Common myeloid progenitor, CD34-positive (primary cell): ENCODE results near the gene POMGNT2.

ENCODE experiments used
- CTCF ChIA-PET: fragments of 350-600 bp; sonication (Branson Sonifier 250); formaldehyde crosslinking; loops from one replicate; lab custom pipeline; 2021; ENCODE audit warnings: antibody characterized with exemption; lab: Charles Lee
- POLR2A ChIA-PET: fragments of 350-600 bp; sonication (Branson Sonifier 250); formaldehyde crosslinking; loops from one replicate; lab custom pipeline; 2021; ENCODE audit warnings: antibody characterized with exemption; lab: Charles Lee
- DNase-seq, 3 donors: peaks; one replicate each; pipeline versions ENCODE4 v3.0.0 to v3.0.0-alpha.2; 2013
- H3K27ac ChIP-seq, 2 experiments: 1 replicate in 1 of 2; 2 replicates in 1 of 2; pipeline ENCODE4 v1.7.0; 2013; ENCODE audit warnings: inconsistent platforms in 2 of 2, low read length in 2 of 2, mild to moderate bottlenecking in 2 of 2, low read depth in 1 of 2, moderate library complexity in 1 of 2; ENCODE audit not compliant: severe bottlenecking in 2 of 2, insufficient read depth in 1 of 2, poor library complexity in 1 of 2
- H3K27me3 ChIP-seq, 5 experiments: replicated peaks in 2 of 5; 1 replicate in 3 of 5; 2 replicates in 2 of 5; pipeline versions ENCODE4 v1.6.1 to v1.7.0; 2013; ENCODE audit warnings: low read length in 4 of 5, mild to moderate bottlenecking in 2 of 5, moderate library complexity in 2 of 5, inconsistent platforms in 1 of 5; ENCODE audit not compliant: insufficient read depth in 5 of 5, control insufficient read depth in 4 of 5
- H3K36me3 ChIP-seq, 4 experiments: 1 replicate in 2 of 4; 2 replicates in 2 of 4; pipeline versions ENCODE4 v1.6.1 to v1.7.0; 2013; ENCODE audit warnings: low read length in 3 of 4, control low read depth in 1 of 4, mild to moderate bottlenecking in 1 of 4; ENCODE audit not compliant: control insufficient read depth in 4 of 4, insufficient read depth in 4 of 4
- H3K4me1 ChIP-seq, 4 experiments: 1 replicate in 3 of 4; 2 replicates in 1 of 4; pipeline versions ENCODE4 v1.6.1 to v1.7.1; 2013; ENCODE audit warnings: low read length in 3 of 4, mild to moderate bottlenecking in 3 of 4, control low read depth in 1 of 4, inconsistent platforms in 1 of 4, moderate library complexity in 1 of 4; ENCODE audit not compliant: control insufficient read depth in 4 of 4, insufficient read depth in 4 of 4; ENCODE audit errors: control extremely low read depth in 1 of 4
- H3K4me3 ChIP-seq, 7 experiments: 1 replicate in 4 of 7; 2 replicates in 3 of 7; pipeline versions ENCODE4 v1.5.1 to v1.7.0; 2013; ENCODE audit warnings: mild to moderate bottlenecking in 7 of 7, low read length in 6 of 7, moderate library complexity in 6 of 7, inconsistent platforms in 2 of 7, low read depth in 2 of 7, control low read depth in 1 of 7; ENCODE audit not compliant: insufficient read depth in 4 of 7, control insufficient read depth in 1 of 7; ENCODE audit errors: extremely low read depth in 1 of 7
- H3K9me3 ChIP-seq, 5 experiments: 1 replicate in 4 of 5; 2 replicates in 1 of 5; pipeline versions ENCODE4 v1.6.1 to v1.7.1; 2013; ENCODE audit warnings: low read length in 4 of 5, mild to moderate bottlenecking in 2 of 5, inconsistent platforms in 1 of 5, low read depth in 1 of 5, moderate library complexity in 1 of 5; ENCODE audit not compliant: control insufficient read depth in 4 of 5, insufficient read depth in 2 of 5; ENCODE audit errors: control extremely low read depth in 1 of 5
- WGBS: methylation state at CpG from one replicate; pipeline ENCODE4 v1.1.5; 2013; ENCODE audit not compliant: insufficient coverage; 5-methylcytosine and 5-hydroxymethylcytosine counted together

Gene POMGNT2

GRCh38 chr3:43086460-43087165 lies 19.3 kb downstream of the POMGNT2 start:
- Histone ChIP-seq H3K27me3 (no peaks in the 10 kb centered on the region), H3K9me3 (peaks cover 0 to 9% (median 3%) of the 10 kb centered on the region in 5 experiments), H3K36me3 (peaks cover 0 to 7% (median 0%) of the 10 kb centered on the region in 4 experiments), H3K27ac (no peak overlapping the region), H3K4me3 (no peak overlapping the region), H3K4me1 (no peaks in the 10 kb centered on the region)
- 99% methylated on average over 5 of the region's 6 CpGs for WGBS
- POLR2A ChIA-PET: no interaction called here
- CTCF ChIA-PET: interaction anchor here (3.5 kb wide), 1 partner anchor 125 kb away, joined by 15 read pairs; no protein-coding TSS in a partner anchor
- no peak for DNase-seq

- Histone ChIP-seq H3K4me1 (no peaks in the 10 kb centered on the region), H3K27ac (no peak overlapping the region), H3K4me3 (no peak overlapping the region), H3K36me3 (peaks cover 0 to 31% (median 15%) of the 10 kb centered on the region in 4 experiments), H3K27me3 (no peaks in the 10 kb centered on the region), H3K9me3 (peaks cover 0 to 18% (median 3%) of the 10 kb centered on the region in 5 experiments)
- ChIA-PET CTCF (interaction anchor here (1.1 to 1.7 kb wide), 2 partner anchors 120 to 121 kb away, joined by 3 to 4 read pairs; no protein-coding TSS in a partner anchor), POLR2A (no interaction called here)
- DNase-seq: no peak
- WGBS: 100% methylated on average over 2 of the region's 2 CpGs
Observed at GRCh38 chr3:43082457-43082856, 23.4 kb downstream of the POMGNT2 start.

- ChIA-PET POLR2A (no interaction called here), CTCF (interaction anchor here (1.1 to 1.7 kb wide), 2 partner anchors 119 to 121 kb away, joined by 3 to 4 read pairs; no protein-coding TSS in a partner anchor)
- WGBS: 100% methylated on average over 5 of the region's 5 CpGs
- Histone ChIP-seq H3K36me3 (peaks cover 0 to 31% (median 15%) of the 10 kb centered on the region in 4 experiments), H3K4me1 (no peaks in the 10 kb centered on the region), H3K4me3 (no peak overlapping the region), H3K27ac (no peak overlapping the region), H3K9me3 (peaks cover 0 to 18% (median 3%) of the 10 kb centered on the region in 5 experiments), H3K27me3 (no peaks in the 10 kb centered on the region)
- DNase-seq: no peak
Observed at GRCh38 chr3:43081796-43082195, 24.1 kb downstream of the POMGNT2 start.

GRCh38 chr3:43080726-43081568 lies 24.9 kb downstream of the POMGNT2 start:
- ChIA-PET CTCF (interaction anchor here (0.6 kb wide), 1 partner anchor 101 kb away, joined by 3 read pairs; no protein-coding TSS in a partner anchor), POLR2A (no interaction called here)
- Histone ChIP-seq H3K36me3 (peaks cover 0 to 31% (median 15%) of the 10 kb centered on the region in 4 experiments), H3K4me1 (no peaks in the 10 kb centered on the region), H3K9me3 (peaks cover 0 to 18% (median 3%) of the 10 kb centered on the region in 5 experiments), H3K27ac (no peak overlapping the region), H3K27me3 (no peaks in the 10 kb centered on the region), H3K4me3 (no peak overlapping the region)
- DNase-seq: no peak
- WGBS: 99% methylated on average over 37 of the region's 40 CpGs

- Histone ChIP-seq H3K27ac (no peak overlapping the region), H3K36me3 (peaks cover 0 to 31% (median 15%) of the 10 kb centered on the region in 4 experiments), H3K4me1 (no peaks in the 10 kb centered on the region), H3K27me3 (no peaks in the 10 kb centered on the region), H3K4me3 (no peak overlapping the region), H3K9me3 (peaks cover 0 to 18% (median 3%) of the 10 kb centered on the region in 5 experiments)
- POLR2A ChIA-PET: no interaction called here
- WGBS: 95% methylated on average over 28 of the region's 31 CpGs
- CTCF ChIA-PET: interaction anchor here (0.6 kb wide), 1 partner anchor 103 kb away, joined by 3 read pairs; no protein-coding TSS in a partner anchor
- DNase-seq: no peak
Observed at GRCh38 chr3:43079536-43080332, 26.1 kb downstream of the POMGNT2 start.

- POLR2A ChIA-PET: no interaction called here
- CTCF ChIA-PET: interaction anchor here (1.3 kb wide), 1 partner anchor 15 kb away, joined by 3 read pairs; no protein-coding TSS in a partner anchor
- H3K27ac ChIP-seq: no peak overlapping the region
- H3K9me3 ChIP-seq: peaks cover 0 to 15% (median 3%) of the 10 kb centered on the region in 5 experiments
- no peak for DNase-seq
- no peaks in the 10 kb centered on the region for H3K4me1 ChIP-seq
- H3K27me3 ChIP-seq: no peaks in the 10 kb centered on the region
- H3K4me3 ChIP-seq: no peak overlapping the region
- peaks cover 0 to 31% (median 15%) of the 10 kb centered on the region in 4 experiments for H3K36me3 ChIP-seq
Observed at GRCh38 chr3:43077707-43078106, 28.2 kb downstream of the POMGNT2 start.
